H1 (cell line): ENCODE data around the gene TTC31. TPM values are rescaled to one million over a fixed set of nuclear protein-coding genes. Genes with fewer than 3 reads are reported as not detected.

Experiments used
- CTCF ChIA-PET: fragments of 300-600 bp; sonication (Branson Sonifier 250); formaldehyde crosslinking; loops from one replicate; lab custom pipeline; 2021; ENCODE audit not compliant: partially characterized antibody; lab: Charles Lee
- POLR2A ChIA-PET: fragments of 300-600 bp; sonication (Branson Sonifier 250); formaldehyde crosslinking; loops from one replicate; lab custom pipeline; 2021; ENCODE audit warnings: inconsistent platforms; ENCODE audit not compliant: partially characterized antibody; lab: Charles Lee
- DNase-seq, 2 experiments: peaks; one replicate each; pipeline versions ENCODE4 v3.0.0 to v3.0.0-alpha.2; 2010 to 2022; ENCODE audit warnings: low spot score in 2 of 2, low read depth in 1 of 2, mixed read lengths in 1 of 2
- FAIRE-seq: peaks from 2 replicates; lab custom pipeline; 2011; peaks lifted over from hg19 to GRCh38; lab: Jason Lieb, UNC
- H2AFZ ChIP-seq: 2 replicates; pipeline ENCODE4 v1.8.1; 2012; ENCODE audit warnings: low read length, inconsistent platforms
- H2AK5ac ChIP-seq: 2 replicates; pipeline ENCODE4 v1.6.1; 2013; ENCODE audit warnings: low read depth, low read length
- H2BK120ac ChIP-seq: replicated peaks from 2 replicates; pipeline ENCODE3; 2013; ENCODE audit warnings: low read depth, low read length, inconsistent platforms
- H2BK12ac ChIP-seq: 2 replicates; pipeline ENCODE4 v1.6.1; 2013; ENCODE audit warnings: low read depth, low read length
- H2BK15ac ChIP-seq: 2 replicates; pipeline ENCODE4 v1.6.1; 2013; ENCODE audit warnings: low read length
- H2BK20ac ChIP-seq: 2 replicates; pipeline ENCODE4 v1.6.1; 2013; ENCODE audit warnings: low read length
- H2BK5ac ChIP-seq: 2 replicates; pipeline ENCODE4 v1.6.1; 2013; ENCODE audit warnings: low read depth, low read length
- H3K14ac ChIP-seq: 2 replicates; pipeline ENCODE4 v1.6.1; 2013; ENCODE audit warnings: inconsistent platforms; ENCODE audit not compliant: insufficient read length
- H3K18ac ChIP-seq: 2 replicates; pipeline ENCODE4 v1.6.1; 2013; ENCODE audit warnings: low read length; ENCODE audit errors: extremely low read depth
- H3K23ac ChIP-seq: 2 replicates; pipeline ENCODE4 v1.6.1; 2013; ENCODE audit warnings: inconsistent platforms; ENCODE audit not compliant: insufficient read length
- H3K23me2 ChIP-seq: 2 replicates; pipeline ENCODE4 v1.6.1; 2013; ENCODE audit warnings: low read depth, low read length
- H3K27ac ChIP-seq: 2 replicates; pipeline ENCODE4 v1.6.1; 2011; ENCODE audit warnings: low read depth, low read length, inconsistent platforms
- H3K27me3 ChIP-seq, 4 experiments: replicated peaks in 1 of 4; 1 replicate in 1 of 4; 2 replicates in 3 of 4; pipeline versions ENCODE4 v1.6.1 to v1.8.1; 2011 to 2013; ENCODE audit warnings: low read length in 3 of 4, mild to moderate bottlenecking in 3 of 4, inconsistent platforms in 2 of 4, mixed read lengths in 2 of 4, moderate library complexity in 1 of 4; ENCODE audit not compliant: control insufficient read depth in 3 of 4, insufficient read depth in 3 of 4; ENCODE audit errors: extremely low read depth in 1 of 4
- H3K36me3 ChIP-seq, 4 experiments: 2 replicates each; pipeline versions ENCODE4 v1.6.1 to v1.8.1; 2011 to 2013; ENCODE audit warnings: mild to moderate bottlenecking in 4 of 4, low read length in 3 of 4, moderate library complexity in 2 of 4, control low read depth in 1 of 4, inconsistent platforms in 1 of 4; ENCODE audit not compliant: insufficient read depth in 4 of 4, control insufficient read depth in 2 of 4
- H3K4ac ChIP-seq: replicated peaks from 2 replicates; pipeline ENCODE3; 2013; ENCODE audit warnings: low read length, low read depth, mixed read lengths, inconsistent platforms; ENCODE audit not compliant: insufficient read length
- H3K4me1 ChIP-seq, 4 experiments: replicated peaks in 1 of 4; 1 replicate in 1 of 4; 2 replicates in 3 of 4; pipeline versions ENCODE4 v1.6.1 to v1.8.1; 2011 to 2013; ENCODE audit warnings: low read length in 3 of 4, inconsistent platforms in 2 of 4, mixed read lengths in 1 of 4; ENCODE audit not compliant: insufficient read depth in 4 of 4, control insufficient read depth in 3 of 4
- H3K4me2 ChIP-seq, 2 experiments: 2 replicates each; pipeline versions ENCODE4 v1.6.1 to v1.8.1; 2011 to 2013; ENCODE audit warnings: low read depth in 2 of 2, low read length in 2 of 2, control low read depth in 1 of 2, inconsistent platforms in 1 of 2, mild to moderate bottlenecking in 1 of 2; ENCODE audit not compliant: insufficient read depth in 1 of 2
- H3K4me3 ChIP-seq, 4 experiments: fragments of 200-600, 300-600 bp in 1 of 4; sonication (generic), shearing (Covaris generic), sonication (Bioruptor Twin) in 1 of 4; 2 replicates each; pipeline versions ENCODE4 v1.5.1 to v1.8.1; 2011 to 2016; ENCODE audit warnings: low read length in 4 of 4, low read depth in 3 of 4, control low read depth in 2 of 4, inconsistent platforms in 2 of 4, mild to moderate bottlenecking in 2 of 4, mixed read lengths in 1 of 4, moderate library complexity in 1 of 4; ENCODE audit not compliant: insufficient read depth in 2 of 4; ENCODE audit errors: extremely low read depth in 1 of 4
- H3K56ac ChIP-seq: replicated peaks from 2 replicates; pipeline ENCODE3; 2013; ENCODE audit warnings: low read depth, mild to moderate bottlenecking, mixed read lengths, low read length, inconsistent platforms; ENCODE audit not compliant: insufficient read length
- H3K79me1 ChIP-seq: 2 replicates; pipeline ENCODE4 v1.6.1; 2013; ENCODE audit warnings: low read depth, low read length, control low read depth
- H3K79me2 ChIP-seq, 2 experiments: 2 replicates each; pipeline versions ENCODE4 v1.6.1 to v1.8.1; 2012 to 2013; ENCODE audit warnings: low read length in 2 of 2, mild to moderate bottlenecking in 2 of 2, inconsistent platforms in 1 of 2; ENCODE audit not compliant: insufficient read depth in 2 of 2, control insufficient read depth in 1 of 2
- H3K9ac ChIP-seq, 4 experiments: replicated peaks in 1 of 4; 1 replicate in 1 of 4; 2 replicates in 3 of 4; pipeline versions ENCODE4 v1.6.1 to v1.8.1; 2011 to 2013; ENCODE audit warnings: low read depth in 3 of 4, low read length in 3 of 4, control low read depth in 2 of 4, mild to moderate bottlenecking in 2 of 4, moderate library complexity in 2 of 4, inconsistent platforms in 1 of 4; ENCODE audit errors: extremely low read depth in 1 of 4
- H3K9me3 ChIP-seq, 2 experiments: 2 replicates each; pipeline versions ENCODE4 v1.6.1 to v1.8.1; 2012 to 2013; ENCODE audit warnings: mild to moderate bottlenecking in 2 of 2, moderate library complexity in 2 of 2, control low read depth in 1 of 2, inconsistent platforms in 1 of 2, low read depth in 1 of 2, low read length in 1 of 2, mixed read lengths in 1 of 2; ENCODE audit not compliant: insufficient read depth in 2 of 2
- H4K20me1 ChIP-seq, 2 experiments: replicated peaks in 1 of 2; 2 replicates each; pipeline versions ENCODE3 to v1.8.1; 2011 to 2013; ENCODE audit warnings: inconsistent platforms in 2 of 2, low read length in 2 of 2, mild to moderate bottlenecking in 1 of 2; ENCODE audit not compliant: insufficient read depth in 2 of 2, control insufficient read depth in 1 of 2
- H4K5ac ChIP-seq: 2 replicates; pipeline ENCODE4 v1.6.1; 2013; ENCODE audit warnings: low read length, low read depth, mixed read lengths, inconsistent platforms; ENCODE audit not compliant: insufficient read length
- H4K8ac ChIP-seq: 2 replicates; pipeline ENCODE4 v1.8.0; 2013; ENCODE audit warnings: mild to moderate bottlenecking, moderate library complexity, low read length, inconsistent platforms; ENCODE audit not compliant: insufficient read depth; ENCODE audit errors: extremely low read depth
- H4K91ac ChIP-seq: replicated peaks from 2 replicates; pipeline ENCODE3; 2013; ENCODE audit warnings: low read length, mixed read lengths, inconsistent platforms; ENCODE audit not compliant: insufficient read length
- CBX8 ChIP-seq: fragments of 300-800, 300-1000 bp; sonication (generic); IDR thresholded peaks from 2 replicates; pipeline ENCODE4 v1.7.1; 2016; ENCODE audit warnings: low read depth, low read length, borderline replicate concordance
- CEBPB ChIP-seq: IDR thresholded peaks from 2 replicates; pipeline ENCODE4 v1.6.1; 2012; ENCODE audit warnings: low read depth, low read length
- FOSL1 ChIP-seq: IDR thresholded peaks from 2 replicates; pipeline ENCODE4 v1.6.1; 2011; ENCODE audit warnings: mild to moderate bottlenecking, low read depth, low read length, moderate library complexity; ENCODE audit not compliant: insufficient read depth
- NANOG ChIP-seq: IDR thresholded peaks from 2 replicates; pipeline ENCODE4 v1.6.1; 2011; ENCODE audit warnings: low read length, low read depth, mild to moderate bottlenecking, inconsistent platforms; ENCODE audit not compliant: insufficient read depth, poor library complexity, severe bottlenecking
- SP2 ChIP-seq: IDR thresholded peaks from 2 replicates; pipeline ENCODE4 v1.6.1; 2012; ENCODE audit warnings: mild to moderate bottlenecking, low read length, inconsistent platforms
- TCF12 ChIP-seq: IDR thresholded peaks from 2 replicates; pipeline ENCODE4 v1.6.1; 2011; ENCODE audit warnings: low read depth, mild to moderate bottlenecking, low read length
- TEAD4 ChIP-seq: IDR thresholded peaks from 2 replicates; pipeline ENCODE4 v1.6.1; 2012; ENCODE audit warnings: low read depth, low read length, inconsistent platforms, mixed read lengths
- WGBS, 2 experiments: shearing (Covaris generic) in 1 of 2; methylation state at CpG; one replicate each; pipeline versions ENCODE4 v1.1.6 to v1.1.7; 2013 to 2015; ENCODE audit warnings: low lambda C conversion rate in 2 of 2, mixed read lengths in 2 of 2, inconsistent platforms in 1 of 2, low coverage in 1 of 2, missing lambda C conversion rate in 1 of 2; ENCODE audit not compliant: insufficient replicate concordance in 2 of 2, insufficient coverage in 1 of 2, insufficient read length in 1 of 2; ENCODE audit errors: extremely low coverage in 1 of 2, missing lambda C conversion rate in 1 of 2; 5-methylcytosine and 5-hydroxymethylcytosine counted together
- polyA plus RNA-seq, 7 experiments: library from polyadenylated mRNA; depleted of rRNA in 3 of 7; stranded (reverse) in 5 of 7; unstranded in 2 of 7; fragments of >200 nt in 5 of 7; fragments of 200-250 nt in 2 of 7; gene quantifications; 1 replicate in 5 of 7; 2 replicates in 1 of 7; 4 replicates in 1 of 7; pipeline versions ENCODE4 v1.2.1 to v1.2.3, GENCODE V29; 2011 to 2013; ENCODE audit warnings: missing spikeins in 2 of 7, mixed read lengths in 2 of 7
- total RNA-seq: library from RNA; stranded (reverse); fragmentation: NEBNext Ultra II Directional; extraction: Animal tissue kit (Norgen Biotek cat#: 25700); gene quantifications from 2 replicates; pipeline ENCODE4 v1.2.1, GENCODE V29; 2021
- TF ChIP-seq, protein P1 (sequence below): IDR thresholded peaks from 2 replicates; pipeline ENCODE4 v1.6.1; 2011; ENCODE audit warnings: low read length, improper control_type of control experiment

TTC31 gene
- total and polyA plus RNA-seq, 2 of the 8 experiments (the other 6 are each of a cell fraction or from before 2014, with no cell fraction given): 28.8 to 29.9 TPM

DNA sequence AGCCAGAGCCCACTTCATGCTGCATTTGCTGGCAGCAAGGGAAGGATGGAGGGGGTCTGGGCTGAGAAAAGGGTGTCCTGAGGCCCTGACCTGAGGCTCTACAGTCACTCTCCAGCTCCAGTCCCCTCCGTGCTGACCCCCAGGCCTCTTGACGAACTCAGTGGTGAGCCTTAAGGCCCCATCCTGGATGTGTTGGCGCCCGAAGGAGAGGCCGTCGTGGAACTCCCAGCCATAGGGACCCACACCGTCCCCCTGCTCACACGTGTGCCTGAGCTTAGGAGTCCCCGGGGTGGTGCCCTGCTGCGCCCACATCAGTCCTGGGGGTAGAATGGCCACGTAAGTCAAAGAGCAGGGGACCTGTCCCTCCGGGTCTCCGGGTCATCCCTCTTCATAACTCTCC lies 18.5 kb upstream of the TTC31 start:
- no peak overlapping the region for H4K8ac ChIP-seq
- CTCF ChIA-PET: interaction anchor here (1.3 to 4.4 kb wide), 4 partner anchors 8 to 127 kb away, joined by 4 to 26 read pairs (median 10); partner anchors contain the start of genes CCDC142, MRPL53 and TTC31
- peak overlapping the region; percentile 48 to 80 (median 61); a peak in 6 of 7 replicates for H3K9ac ChIP-seq
- H3K4me2 ChIP-seq: peak overlapping the region; percentile 78 to 94
- no peaks in the 10 kb centered on the region for H3K27me3 ChIP-seq
- H3K23ac ChIP-seq: no peak overlapping the region
- no peak overlapping the region for H2BK120ac ChIP-seq
- H2BK5ac ChIP-seq: no peak overlapping the region
- peaks cover 0 to 2% (median 0%) of the 10 kb centered on the region in 4 experiments; a peak in 2 of 7 replicates for H3K4me1 ChIP-seq
- no peaks in the 10 kb centered on the region for H3K9me3 ChIP-seq
- no peak overlapping the region for H3K14ac ChIP-seq
- DNase-seq (no peak), FAIRE-seq (no peak)
- H4K20me1 ChIP-seq: no peaks in the 10 kb centered on the region
- no peak overlapping the region for H3K18ac ChIP-seq
- H2BK15ac ChIP-seq: 0 out of 2 replicates have a peak overlapping the region, but pooled peaks have one; percentile 16
- POLR2A ChIA-PET: interaction anchor here (0.8 to 2.2 kb wide), 9 partner anchors 9 to 36 kb away, joined by 3 to 8 read pairs (median 4); partner anchors contain the start of genes CCDC142, INO80B, MRPL53 and TTC31
- H2AFZ ChIP-seq: no peak overlapping the region
- 0 out of 2 replicates have a peak overlapping the region, but pooled peaks have one; percentile 39 for H2BK12ac ChIP-seq
- H4K91ac ChIP-seq: peak overlapping the region; percentile 55
- peak overlapping the region; percentile 54 to 85 (median 79) for H3K4me3 ChIP-seq
- peaks cover 0 to 5% of the 10 kb centered on the region in 2 experiments; a peak in 1 of 4 replicates for H3K79me2 ChIP-seq
- H3K27ac ChIP-seq: no peak overlapping the region
- no peak overlapping the region for H3K4ac ChIP-seq
- no peak overlapping the region for H4K5ac ChIP-seq
- peaks cover 8% of the 10 kb centered on the region for H3K23me2 ChIP-seq
- TF ChIP-seq NANOG: no peak
- TF ChIP-seq CEBPB: no peak
- TF ChIP-seq CBX8: no peak
- no peak for TF ChIP-seq TCF12
- TF ChIP-seq FOSL1: no peak
- TF ChIP-seq TEAD4: no peak
- no peak for TF ChIP-seq SP2
- TF ChIP-seq, protein P1, sequence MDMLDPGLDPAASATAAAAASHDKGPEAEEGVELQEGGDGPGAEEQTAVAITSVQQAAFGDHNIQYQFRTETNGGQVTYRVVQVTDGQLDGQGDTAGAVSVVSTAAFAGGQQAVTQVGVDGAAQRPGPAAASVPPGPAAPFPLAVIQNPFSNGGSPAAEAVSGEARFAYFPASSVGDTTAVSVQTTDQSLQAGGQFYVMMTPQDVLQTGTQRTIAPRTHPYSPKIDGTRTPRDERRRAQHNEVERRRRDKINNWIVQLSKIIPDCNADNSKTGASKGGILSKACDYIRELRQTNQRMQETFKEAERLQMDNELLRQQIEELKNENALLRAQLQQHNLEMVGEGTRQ: no peak
- 25% methylated on average over 13 of the region's 13 CpGs; no CpG with 5 or more reads in 1 of the 2 experiments for WGBS, 2 experiments
- H3K79me1 ChIP-seq: no peaks in the 10 kb centered on the region; the same call in 1 of the 2 replicates
- H3K56ac ChIP-seq: no peak overlapping the region
- peaks cover 0 to 12% (median 2%) of the 10 kb centered on the region in 4 experiments; a peak in 4 of 8 replicates for H3K36me3 ChIP-seq
- no peak overlapping the region for H2AK5ac ChIP-seq
- H2BK20ac ChIP-seq: no peak overlapping the region
